GM21619 (cell line): Measurements from ENCODE around the gene RUVBL2.
"Not testable (repeated sequence)": the region's sequence is repeated elsewhere in the genome, so short reads cannot be mapped to it uniquely, and the experiment has no call there.

Experiments used
- ATAC-seq: cut with Tn5 transposase; IDR thresholded peaks from one replicate; pipeline ENCODE4 v1.9.1; 2021; ENCODE audit not compliant: unreplicated experiment

Gene RUVBL2

DNA sequence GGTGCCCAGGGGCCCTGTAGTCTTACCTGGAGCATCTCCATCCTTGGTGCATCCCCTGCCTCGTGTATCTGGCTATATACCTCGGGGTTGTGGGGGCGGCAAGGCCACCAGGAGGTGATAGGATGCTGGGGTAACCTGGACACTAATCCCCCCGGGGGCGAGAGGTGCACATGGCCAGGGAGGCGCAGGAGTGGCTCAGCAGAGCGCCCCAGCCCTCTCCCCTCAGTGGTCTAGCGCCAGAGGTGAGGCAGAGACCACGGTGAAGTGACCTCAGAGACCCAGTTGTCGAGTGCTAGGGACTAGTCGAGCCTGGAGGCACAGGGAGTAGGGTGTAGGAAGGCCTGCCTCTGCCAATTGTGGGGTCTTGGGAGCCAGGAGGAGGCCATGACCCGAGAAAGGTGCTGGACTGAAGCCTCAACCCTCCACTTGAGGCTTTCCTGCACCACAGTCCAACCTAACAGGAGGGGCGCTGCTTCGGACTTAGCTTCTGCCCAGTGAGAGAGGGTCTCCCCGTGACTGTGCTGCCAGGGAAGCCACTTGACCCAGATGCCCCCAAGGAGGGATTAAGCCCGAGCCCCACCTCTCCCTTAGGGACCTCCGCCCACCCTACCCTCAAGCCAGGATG, 23.5 kb downstream of the RUVBL2 start, which contains the start of gene LHB:
LHB (minus strand) TSS at position 51 of the 625 bp plus-strand sequence; CDS start at position 41, 10 bp downstream.
- no peak for ATAC-seq

DNA sequence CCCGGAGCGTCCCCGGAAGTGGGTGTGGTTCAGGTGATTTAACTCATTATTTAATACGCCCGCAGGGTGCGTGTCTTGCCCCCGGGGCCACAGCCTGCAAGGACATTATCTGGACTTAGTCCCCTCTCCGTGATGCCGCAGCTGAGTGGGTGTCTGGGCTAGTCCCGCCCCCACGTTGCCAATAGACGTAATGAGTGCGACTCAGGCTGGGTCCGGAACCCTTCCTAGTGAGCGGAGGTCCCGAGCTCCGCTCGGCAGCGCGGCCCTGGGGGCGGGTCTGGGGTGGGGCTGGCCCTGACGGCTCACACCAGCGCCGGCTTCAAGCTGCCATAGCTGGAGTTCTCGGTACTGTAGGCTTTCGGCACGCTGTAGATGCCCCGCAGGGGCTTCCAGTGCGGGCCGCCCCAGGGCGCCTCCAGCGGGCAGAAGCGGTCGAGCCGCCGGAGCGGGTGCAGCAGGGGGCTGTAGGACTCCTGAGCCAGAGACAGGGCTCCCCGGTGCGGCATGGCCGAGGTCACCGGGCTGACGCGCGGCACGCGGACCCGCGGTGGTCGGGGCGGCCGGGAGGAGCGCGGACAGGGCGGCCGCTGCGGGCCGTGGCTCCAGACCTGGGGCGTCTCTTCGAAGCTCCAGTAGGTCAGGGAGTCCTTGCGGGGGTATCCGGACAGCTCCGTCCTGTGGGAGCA, 24.1 kb downstream of the RUVBL2 start:
- ATAC-seq = no peak

DNA sequence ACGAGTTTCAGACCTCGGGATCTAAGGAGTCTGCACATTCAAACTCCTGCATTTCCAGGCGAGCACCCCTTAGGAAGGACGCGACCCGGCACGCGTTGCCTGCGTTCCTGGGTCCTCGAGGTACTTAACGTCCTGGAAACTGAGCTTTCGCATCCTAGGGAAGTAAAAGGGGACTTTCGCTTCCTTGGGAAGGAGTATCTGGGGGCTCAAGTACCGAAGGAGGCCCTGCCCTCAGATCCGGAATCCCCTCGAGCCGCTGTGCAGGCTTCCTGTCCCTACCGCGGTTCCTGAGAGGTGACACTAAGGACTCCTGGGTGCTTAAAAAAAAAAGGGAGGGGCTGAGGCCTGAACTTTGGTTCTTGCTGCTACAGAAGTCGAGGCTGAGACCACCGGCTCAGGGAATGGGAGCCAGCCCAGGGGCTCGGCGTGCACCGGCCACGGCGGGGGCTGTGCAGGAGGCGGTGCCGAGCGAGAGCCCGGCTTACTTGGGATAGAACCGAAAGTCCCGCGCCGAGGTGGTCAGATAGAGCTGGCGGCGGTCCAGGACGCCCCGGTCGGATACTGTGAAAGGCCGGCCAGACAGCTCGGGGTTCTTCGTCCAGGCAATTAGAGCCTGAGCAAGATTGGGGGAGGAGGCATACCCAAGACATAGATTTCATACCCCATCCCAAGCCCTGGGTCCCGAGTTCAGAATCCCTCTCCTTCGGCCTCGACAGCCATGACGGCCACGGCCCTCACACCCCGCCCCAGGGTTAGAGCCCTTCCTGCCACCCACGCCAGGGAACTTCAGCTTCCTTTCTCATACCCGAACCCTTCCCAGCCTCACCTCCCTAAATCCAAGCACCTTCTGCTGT, 24.9 kb downstream of the RUVBL2 start:
- not testable (repeated sequence) for ATAC-seq

DNA sequence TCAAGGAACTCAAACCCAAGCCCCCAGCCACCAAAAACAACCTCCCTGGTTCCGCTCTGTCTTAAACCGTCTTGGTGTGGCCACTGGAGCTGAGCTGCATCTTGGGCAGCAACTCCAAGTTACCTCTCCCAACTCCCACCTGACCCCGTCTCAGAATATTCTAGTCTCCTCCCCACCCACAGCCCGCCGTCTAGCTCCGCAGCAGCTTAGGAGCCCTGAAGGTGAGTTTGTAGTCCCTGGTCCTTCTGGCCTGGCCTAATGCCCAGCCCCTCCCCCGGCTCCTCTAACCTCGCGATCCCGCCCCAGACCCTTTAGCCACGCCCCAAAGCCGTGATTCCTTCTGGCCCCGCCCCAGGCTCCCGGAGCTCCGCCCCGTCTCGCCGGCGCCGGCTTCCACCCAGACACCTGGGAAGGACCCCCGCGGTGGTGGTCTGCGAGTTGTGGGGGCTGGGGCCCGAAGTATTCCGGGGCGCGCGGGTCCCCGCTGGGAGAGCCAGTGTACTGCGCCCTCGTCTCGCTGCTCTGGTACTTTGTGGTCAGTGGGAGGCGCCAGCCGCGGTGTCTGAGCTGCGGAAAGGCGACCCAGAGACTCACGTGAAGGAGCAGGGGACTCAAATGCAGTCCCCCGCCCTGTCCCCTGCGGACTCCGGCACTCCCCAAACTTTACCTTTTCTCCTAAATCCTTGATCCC, 25.7 kb downstream of the RUVBL2 start:
- ATAC-seq = no peak

DNA sequence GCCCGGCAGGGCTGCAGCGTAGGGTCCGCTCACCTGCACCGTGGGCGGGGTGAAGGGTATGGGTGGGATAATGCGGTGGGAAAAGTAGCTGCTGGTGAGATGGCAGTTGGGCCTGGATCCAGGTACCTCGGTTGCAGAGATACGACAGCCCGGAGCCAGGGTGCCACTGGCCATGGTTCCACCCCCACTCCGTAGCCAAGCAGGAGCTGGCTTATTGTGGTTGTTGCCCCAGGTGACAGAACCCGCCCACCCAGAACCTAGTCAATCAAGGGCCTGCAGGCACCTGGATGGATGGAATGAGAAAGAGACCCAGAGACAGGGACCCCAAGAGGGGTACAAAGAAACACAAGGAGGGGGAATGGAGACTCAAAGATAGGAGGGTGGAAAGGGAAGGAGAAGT, 26.7 kb downstream of the RUVBL2 start:
- ATAC-seq = no peak

- ATAC-seq = no peak
These were observed 27.5 kb downstream of the RUVBL2 start for GRCh38 chr19:49020931-49021895.

DNA sequence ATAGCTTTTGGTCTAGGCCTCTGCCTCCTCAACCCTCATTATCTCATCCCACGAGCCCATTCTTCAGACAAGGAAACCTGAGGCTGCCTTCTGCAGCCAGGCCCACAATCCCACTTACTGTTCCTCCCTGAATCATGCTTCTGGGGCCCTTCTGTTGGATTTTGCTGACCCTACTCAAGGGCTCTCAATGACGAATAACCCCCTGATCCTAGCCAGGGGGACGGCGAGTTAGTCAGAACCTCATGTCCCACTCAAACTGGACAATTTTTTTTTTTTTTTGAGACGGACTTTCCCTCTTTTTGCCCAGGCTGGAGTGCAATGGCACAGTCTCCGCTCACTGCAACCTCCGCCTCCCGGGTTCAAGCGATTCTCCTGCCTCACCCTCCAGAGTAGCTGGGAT, 28.4 kb downstream of the RUVBL2 start:
- no peak for ATAC-seq

- not testable (repeated sequence) for ATAC-seq
These were observed 30.5 kb downstream of the RUVBL2 start, which contains the start of gene CGB3 for GRCh38 chr19:49024233-49024632. Gene CGB3 (minus strand): TSS chr19:49024333. CDS start chr19:49023971, 362 bp downstream.

GRCh38 chr19:49025088-49025487, 31.4 kb downstream of the RUVBL2 start:
- ATAC-seq = not testable (repeated sequence)

DNA sequence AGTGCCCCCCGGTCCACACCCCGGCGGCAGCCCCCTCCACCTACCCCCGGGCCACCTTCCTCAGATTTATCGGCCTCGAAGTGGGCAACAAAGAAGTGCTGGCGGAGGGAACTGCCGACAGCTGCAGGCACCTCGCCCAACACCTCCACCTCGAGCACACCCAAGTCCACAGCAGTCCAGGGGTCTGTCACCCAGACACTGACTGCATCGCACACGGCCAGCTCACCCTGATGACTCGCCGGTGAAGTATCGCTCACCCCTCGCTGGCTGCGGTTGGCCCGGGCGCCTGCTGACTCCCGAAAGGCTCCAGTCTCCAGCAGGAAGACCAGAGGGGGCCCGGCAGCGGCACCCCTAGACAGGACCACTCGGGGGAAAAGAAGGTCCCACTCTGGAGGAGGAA, 31.9 kb downstream of the RUVBL2 start:
- ATAC-seq = not testable (repeated sequence)

GRCh38 chr19:49028686-49029085, 35.0 kb downstream of the RUVBL2 start:
- not testable (repeated sequence) for ATAC-seq

GRCh38 chr19:49029749-49030148, 36.1 kb downstream of the RUVBL2 start:
- not testable (repeated sequence) for ATAC-seq

GRCh38 chr19:49030323-49030722, 36.6 kb downstream of the RUVBL2 start:
- ATAC-seq = not testable (repeated sequence)

- ATAC-seq = not testable (repeated sequence)
These were observed 38.1 kb downstream of the RUVBL2 start, which contains the start of gene CGB2 for GRCh38 chr19:49031642-49032301. Gene CGB2 (plus strand): TSS chr19:49031890. CDS start chr19:49032096, 206 bp downstream.

DNA sequence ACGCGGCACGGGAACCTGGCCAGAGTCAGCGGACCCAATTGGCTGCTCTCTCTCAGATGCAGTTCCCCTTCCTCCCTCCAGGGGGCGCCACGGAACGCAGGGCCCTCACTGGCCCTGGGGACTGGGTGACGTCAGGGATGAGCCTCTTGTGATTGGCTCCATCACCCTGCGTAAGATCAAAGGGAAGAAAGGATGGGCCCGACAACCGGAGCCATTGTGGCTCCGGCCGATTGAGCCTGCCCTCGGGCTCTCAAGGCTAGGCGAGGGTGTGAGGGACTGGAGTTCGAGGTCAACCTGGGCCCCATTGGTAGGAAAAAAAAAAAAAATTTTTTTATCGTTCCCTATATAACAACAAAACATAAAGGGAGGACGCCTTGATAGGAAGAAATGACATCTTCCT, 43.1 kb downstream of the RUVBL2 start, which contains the start of gene CGB1:
CGB1 (minus strand) TSS at position 81 of the 400 bp plus-strand sequence. CDS start 184 bp downstream, outside the sequence.
- not testable (repeated sequence) for ATAC-seq

- ATAC-seq = not testable (repeated sequence)
These were observed 44.4 kb downstream of the RUVBL2 start for GRCh38 chr19:49038111-49038510.

GRCh38 chr19:49038557-49039276, 45.0 kb downstream of the RUVBL2 start:
- ATAC-seq = not testable (repeated sequence)

- ATAC-seq = not testable (repeated sequence)
These were observed 46.0 kb downstream of the RUVBL2 start for GRCh38 chr19:49039736-49040135.
